GM12878 (cell line): ENCODE data around the gene PADI2. TPM values are rescaled to one million over a fixed set of nuclear protein-coding genes. Genes with fewer than 3 reads are reported as not detected.
A peak's percentile ranks its signal among the peaks of the same experiment; 100 is the strongest.
"Not testable (repeated sequence)": the region's sequence is repeated elsewhere in the genome, so short reads cannot be mapped to it uniquely, and the experiment has no call there.

Experiments
- ATAC-seq: fragments of 200-7000 bp; cut with Tn5 transposase; 3 replicates; pipeline ENCODE4 v1.9.1; 2020; ENCODE audit warnings: mild to moderate bottlenecking, moderate library complexity
- BruUV-seq: library from RNA; stranded (reverse); fragments of 400-500 nt; replicated peaks from 2 replicates; lab custom pipeline; 2021; lab: Mats Ljungman, UMichigan
- CTCF ChIA-PET: fragments of 300-600 bp; sonication (Branson Sonifier 250); formaldehyde crosslinking; extraction: SDS; loops from one replicate; lab custom pipeline; 2021; ENCODE audit warnings: inconsistent platforms; lab: Yijun Ruan, JAX
- POLR2A ChIA-PET: fragments of 350-600 bp; formaldehyde crosslinking; extraction: SDS; loops from one replicate; lab custom pipeline; 2021; ENCODE audit warnings: inconsistent platforms; lab: Charles Lee
- RAD21 ChIA-PET: fragments of 300-600 bp; sonication (Branson Sonifier 250); formaldehyde crosslinking; loops from one replicate; lab custom pipeline; 2023; ENCODE audit warnings: antibody characterized with exemption; ENCODE audit not compliant: unreplicated experiment; lab: Charles Lee
- SMC1A ChIA-PET: fragments of 300-600 bp; sonication (Branson Sonifier 250); formaldehyde crosslinking; loops from one replicate; lab custom pipeline; 2023; ENCODE audit not compliant: unreplicated experiment, uncharacterized antibody; lab: Charles Lee
- DNase-seq: peaks from one replicate; pipeline ENCODE4 v3.0.0-alpha.2; 2011; ENCODE audit warnings: low read depth, low spot score
- FAIRE-seq: peaks from 3 replicates; lab custom pipeline; 2011; peaks lifted over from hg19 to GRCh38; lab: Jason Lieb, UNC
- H2AFZ ChIP-seq: 2 replicates; pipeline ENCODE4 v1.6.0; 2011; ENCODE audit warnings: low read depth, low read length, control low read depth; ENCODE audit not compliant: control insufficient read depth
- H3K27ac ChIP-seq: 2 replicates; pipeline ENCODE4 v1.5.1; 2011; ENCODE audit warnings: control low read depth; ENCODE audit not compliant: control insufficient read depth, insufficient read depth
- H3K27me3 ChIP-seq, 2 experiments: replicated peaks in 1 of 2; 2 replicates each; pipeline versions ENCODE4 v1.6.0 to v1.6.1; 2011; ENCODE audit warnings: low read length in 1 of 2; ENCODE audit not compliant: control insufficient read depth in 2 of 2, insufficient read depth in 2 of 2
- H3K36me3 ChIP-seq, 2 experiments: 2 replicates each; pipeline ENCODE4 v1.5.1; 2011; ENCODE audit warnings: low read length in 1 of 2; ENCODE audit not compliant: control insufficient read depth in 2 of 2, insufficient read depth in 2 of 2
- H3K4me1 ChIP-seq: 2 replicates; pipeline ENCODE4 v1.6.1; 2011; ENCODE audit warnings: mild to moderate bottlenecking, low read length, moderate library complexity, mixed read lengths; ENCODE audit not compliant: control insufficient read depth, insufficient read depth
- H3K4me2 ChIP-seq: 2 replicates; pipeline ENCODE4 v1.6.0; 2011; ENCODE audit warnings: control low read depth; ENCODE audit not compliant: control insufficient read depth, insufficient read depth
- H3K4me3 ChIP-seq: fragments of 200-600 bp; sonication (generic); 2 replicates; pipeline ENCODE4 v1.5.1; 2016
- H3K79me2 ChIP-seq: 2 replicates; pipeline ENCODE4 v1.6.0; 2011; ENCODE audit warnings: low read length; ENCODE audit not compliant: control insufficient read depth, insufficient read depth
- H3K9ac ChIP-seq: 2 replicates; pipeline ENCODE4 v1.8.0; 2011; ENCODE audit warnings: low read length, control low read depth, mixed read lengths; ENCODE audit not compliant: control insufficient read depth, insufficient read depth
- H3K9me3 ChIP-seq: replicated peaks from 3 replicates; pipeline ENCODE4 v1.5.1; 2011; ENCODE audit warnings: mild to moderate bottlenecking, low read length; ENCODE audit not compliant: control insufficient read depth, insufficient read depth
- H4K20me1 ChIP-seq: 2 replicates; pipeline ENCODE4 v1.6.0; 2011; ENCODE audit not compliant: control insufficient read depth, insufficient read depth
- ETV6 ChIP-seq, 2 experiments: fragments of 450-650 bp in 1 of 2; IDR thresholded peaks in 1 of 2; conservative IDR thresholded peaks in 1 of 2; 2 replicates each; pipeline ENCODE4 v1.6.1; 2014; ENCODE audit warnings: antibody characterized with exemption in 1 of 2, borderline replicate concordance in 1 of 2, low read depth in 1 of 2, mild to moderate bottlenecking in 1 of 2, moderate library complexity in 1 of 2
- IKZF2 ChIP-seq, 2 experiments: fragments of 450-650 bp; IDR thresholded peaks; 2 replicates each; pipeline ENCODE4 v1.6.1; 2017; ENCODE audit warnings: mild to moderate bottlenecking in 2 of 2, moderate library complexity in 2 of 2
- MEF2B ChIP-seq: fragments of 450-650 bp; IDR thresholded peaks from 2 replicates; pipeline ENCODE4 v1.6.1; 2018; ENCODE audit warnings: mild to moderate bottlenecking, moderate library complexity; ENCODE audit not compliant: partially characterized antibody, poor library complexity, severe bottlenecking
- RAD21 ChIP-seq: IDR thresholded peaks from 2 replicates; pipeline ENCODE4 v1.6.1; 2011; ENCODE audit warnings: mild to moderate bottlenecking, low read depth, low read length, moderate library complexity; ENCODE audit not compliant: insufficient read depth
- YBX1 ChIP-seq: fragments of 450-650 bp; IDR thresholded peaks from 2 replicates; pipeline ENCODE4 v1.6.1; 2016; ENCODE audit warnings: antibody characterized with exemption
- WGBS: methylation state at CpG from one replicate; pipeline ENCODE4 v1.1.6; 2016; ENCODE audit warnings: low lambda C conversion rate; ENCODE audit not compliant: insufficient replicate concordance, insufficient coverage; ENCODE audit errors: missing lambda C conversion rate; 5-methylcytosine and 5-hydroxymethylcytosine counted together
- in situ Hi-C: fragments of 300-500 bp; cut with MboI; formaldehyde crosslinking; loops from 9 replicates; pipeline ENCODE4 v1.14.3; 2018; ENCODE audit warnings: mixed read lengths
- intact Hi-C: fragments of 100-400 bp; cut with micrococcal nuclease; formaldehyde crosslinking; loops from one replicate; pipeline ENCODE4 v1.14.2; 2022; ENCODE audit not compliant: unreplicated experiment
- polyA plus RNA-seq, 11 experiments: library from polyadenylated mRNA; depleted of rRNA in 4 of 11; unstranded in 6 of 11; stranded (reverse) in 5 of 11; fragments of >200 nt; fragmentation: Nextera tagmentation in 4 of 11; fragmentation: Illumina TruSeq in 1 of 11; extraction: Ambion mirVana in 4 of 11; extraction: Trizol in 1 of 11; gene quantifications; 1 replicate in 1 of 11; 2 replicates in 10 of 11; pipeline versions ENCODE4 v1.2.1 to v1.2.3, GENCODE V29; 2011 to 2016; ENCODE audit warnings: inconsistent platforms in 2 of 11, missing spikeins in 2 of 11, low read depth in 1 of 11
- total RNA-seq, 4 experiments: library from RNA; depleted of rRNA in 3 of 4; stranded (reverse); fragments of >200 nt in 3 of 4; fragmentation: Illumina TruSeq in 1 of 4; extraction: Trizol in 1 of 4; gene quantifications; 2 replicates each; pipeline versions ENCODE4 v1.2.1 to v1.2.3, GENCODE V29; 2013 to 2021
- TF ChIP-seq, protein P1 (sequence below): fragments of 450-650 bp; IDR thresholded peaks from 2 replicates; pipeline ENCODE4 v1.6.1; 2018; ENCODE audit warnings: mild to moderate bottlenecking, low read depth, moderate library complexity; ENCODE audit not compliant: partially characterized antibody
- TF ChIP-seq, protein P2 (sequence below): fragments of 450-650 bp; IDR thresholded peaks from 2 replicates; pipeline ENCODE4 v1.6.1; 2014; ENCODE audit warnings: mild to moderate bottlenecking

The PADI2 gene
- total and polyA plus RNA-seq, 10 of the 15 experiments (the other 5 are each of a cell fraction or from before 2014, with no cell fraction given): 0.05 to 3.0 (median 0.10) TPM; not detected in 1

DNA sequence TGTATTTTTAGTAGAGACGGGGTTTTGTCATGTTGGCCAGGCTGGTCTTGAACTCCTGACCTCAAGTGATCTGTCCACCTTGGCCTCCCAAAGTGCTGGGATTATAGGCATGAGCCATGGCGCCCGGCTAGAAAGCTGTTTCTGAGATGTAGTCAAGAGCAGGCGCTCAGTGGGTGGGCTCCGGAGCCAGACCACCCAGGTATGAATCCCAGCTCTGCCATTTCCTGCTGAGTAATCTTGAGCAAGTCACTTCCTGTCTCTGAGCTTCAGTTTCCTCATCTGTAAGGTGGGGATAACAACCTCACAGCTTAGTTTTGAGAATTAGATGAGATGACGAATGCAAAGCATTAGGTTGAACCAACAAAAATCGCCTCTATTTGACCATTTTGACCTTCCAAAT lies 56.5 kb downstream of the PADI2 start:
- ChIA-PET CTCF (interaction anchor here (0.7 to 10.7 kb wide), 10 partner anchors 12 to 212 kb away, joined by 3 to 171 read pairs (median 6); partner anchors contain the start of gene PADI2), POLR2A (interaction anchor here (0.6 to 1.4 kb wide), 2 partner anchors 59 to 172 kb away, joined by 3 read pairs; no protein-coding TSS in a partner anchor), RAD21 (interaction anchor here (1.3 to 4.8 kb wide), 4 partner anchors 13 to 174 kb away, joined by 3 to 53 read pairs (median 6); partner anchors contain the start of gene PADI2), SMC1A (interaction anchor here (1.0 to 4.8 kb wide), 6 partner anchors 18 to 274 kb away, joined by 3 to 93 read pairs (median 8); partner anchors contain the start of gene PADI2)
- intact Hi-C loops, ATAC-seq, H2AFZ ChIP-seq, BruUV-seq, H3K9ac ChIP-seq, H4K20me1 ChIP-seq, H3K27me3 ChIP-seq, DNase-seq, H3K4me3 ChIP-seq, H3K36me3 ChIP-seq, H3K4me1 ChIP-seq, H3K27ac ChIP-seq, H3K4me2 ChIP-seq, FAIRE-seq: not testable (repeated sequence)
- in situ Hi-C loops: loop anchor here (5.0 kb wide), 2 partner anchors 55 to 175 kb away; partner anchors contain the start of gene PADI2
- TF ChIP-seq ETV6 (conservative IDR thresholded peaks at IDR 0.05 in 1 of 2, IDR thresholded peaks at IDR 0.05 in 1 of 2; ENCODE audit: borderline replicate concordance in 1 of 2, low read depth in 1 of 2): peak in 1 of 2 experiments; percentile 17; a peak in 1 of 4 replicates
- TF ChIP-seq, all 136 proteins: peak for 1; not testable (repeated sequence) for 135
- not testable (repeated sequence) for H3K79me2 ChIP-seq, H3K9me3 ChIP-seq
- WGBS: 20% methylated on average over 6 of the region's 7 CpGs

DNA sequence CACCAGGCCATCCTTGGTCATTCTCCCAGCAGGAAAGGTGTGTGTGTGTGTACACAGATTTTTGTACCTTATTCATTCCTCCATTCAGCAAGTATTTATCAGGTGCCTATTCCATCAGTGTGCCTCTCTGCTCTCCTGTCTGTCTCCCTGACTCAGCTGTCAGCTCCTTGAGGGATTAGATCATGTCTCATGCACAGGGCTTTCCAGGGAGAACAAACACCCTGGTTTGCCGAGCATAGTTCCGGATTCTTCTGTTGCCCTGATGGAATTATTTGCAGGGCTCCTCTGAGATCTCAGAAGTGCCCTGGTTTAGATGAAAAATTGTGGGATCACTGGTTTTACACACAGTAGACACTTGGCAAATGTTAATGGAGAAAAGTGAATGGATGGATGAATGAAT lies 57.4 kb downstream of the PADI2 start:
- ATAC-seq (no peak), FAIRE-seq (no peak)
- Histone ChIP-seq H3K4me3 (no peak overlapping the region), H3K9me3 (peaks cover 2% of the 10 kb centered on the region; the same call in 2 of the 3 replicates), H3K4me2 (no peak overlapping the region), H3K79me2 (no peaks in the 10 kb centered on the region), H4K20me1 (no peaks in the 10 kb centered on the region), H3K9ac (no peak overlapping the region), H3K27me3 (no peaks in the 10 kb centered on the region), H3K4me1 (peaks cover 6% of the 10 kb centered on the region; the same call in 1 of the 2 replicates)
- no TSS peak for BruUV-seq
- ChIA-PET SMC1A (interaction anchor here (1.0 to 4.8 kb wide), 8 partner anchors 13 to 275 kb away, joined by 3 to 93 read pairs (median 6); partner anchors contain the start of gene PADI2), CTCF (interaction anchor here (0.6 to 10.7 kb wide), 10 partner anchors 13 to 474 kb away, joined by 3 to 171 read pairs (median 8); partner anchors contain the start of gene PADI2)
- 19% methylated on average over 2 of the region's 2 CpGs for WGBS
- intact Hi-C loops: no loop called here
- in situ Hi-C loops: loop anchor here (5.0 kb wide), 2 partner anchors 55 to 175 kb away; partner anchors contain the start of gene PADI2
- TF ChIP-seq RAD21 (no peak), ETV6 (conservative IDR thresholded peaks at IDR 0.05 in 1 of 2, IDR thresholded peaks at IDR 0.05 in 1 of 2; ENCODE audit: borderline replicate concordance in 1 of 2, low read depth in 1 of 2) (no peak), IKZF2 (IDR thresholded peaks at IDR 0.05) (no peak), YBX1 (no peak), MEF2B (no peak)
- TF ChIP-seq, protein P1, sequence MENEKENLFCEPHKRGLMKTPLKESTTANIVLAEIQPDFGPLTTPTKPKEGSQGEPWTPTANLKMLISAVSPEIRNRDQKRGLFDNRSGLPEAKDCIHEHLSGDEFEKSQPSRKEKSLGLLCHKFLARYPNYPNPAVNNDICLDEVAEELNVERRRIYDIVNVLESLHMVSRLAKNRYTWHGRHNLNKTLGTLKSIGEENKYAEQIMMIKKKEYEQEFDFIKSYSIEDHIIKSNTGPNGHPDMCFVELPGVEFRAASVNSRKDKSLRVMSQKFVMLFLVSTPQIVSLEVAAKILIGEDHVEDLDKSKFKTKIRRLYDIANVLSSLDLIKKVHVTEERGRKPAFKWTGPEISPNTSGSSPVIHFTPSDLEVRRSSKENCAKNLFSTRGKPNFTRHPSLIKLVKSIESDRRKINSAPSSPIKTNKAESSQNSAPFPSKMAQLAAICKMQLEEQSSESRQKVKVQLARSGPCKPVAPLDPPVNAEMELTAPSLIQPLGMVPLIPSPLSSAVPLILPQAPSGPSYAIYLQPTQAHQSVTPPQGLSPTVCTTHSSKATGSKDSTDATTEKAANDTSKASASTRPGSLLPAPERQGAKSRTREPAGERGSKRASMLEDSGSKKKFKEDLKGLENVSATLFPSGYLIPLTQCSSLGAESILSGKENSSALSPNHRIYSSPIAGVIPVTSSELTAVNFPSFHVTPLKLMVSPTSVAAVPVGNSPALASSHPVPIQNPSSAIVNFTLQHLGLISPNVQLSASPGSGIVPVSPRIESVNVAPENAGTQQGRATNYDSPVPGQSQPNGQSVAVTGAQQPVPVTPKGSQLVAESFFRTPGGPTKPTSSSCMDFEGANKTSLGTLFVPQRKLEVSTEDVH: no peak
- TF ChIP-seq, protein P2, sequence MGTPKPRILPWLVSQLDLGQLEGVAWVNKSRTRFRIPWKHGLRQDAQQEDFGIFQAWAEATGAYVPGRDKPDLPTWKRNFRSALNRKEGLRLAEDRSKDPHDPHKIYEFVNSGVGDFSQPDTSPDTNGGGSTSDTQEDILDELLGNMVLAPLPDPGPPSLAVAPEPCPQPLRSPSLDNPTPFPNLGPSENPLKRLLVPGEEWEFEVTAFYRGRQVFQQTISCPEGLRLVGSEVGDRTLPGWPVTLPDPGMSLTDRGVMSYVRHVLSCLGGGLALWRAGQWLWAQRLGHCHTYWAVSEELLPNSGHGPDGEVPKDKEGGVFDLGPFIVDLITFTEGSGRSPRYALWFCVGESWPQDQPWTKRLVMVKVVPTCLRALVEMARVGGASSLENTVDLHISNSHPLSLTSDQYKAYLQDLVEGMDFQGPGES: no peak
- TF ChIP-seq, all 136 proteins: peak for 0
- no peak overlapping the region for H2AFZ ChIP-seq
- no peaks in the 10 kb centered on the region for H3K36me3 ChIP-seq
- no peak overlapping the region for H3K27ac ChIP-seq
- POLR2A ChIA-PET: interaction anchor here (1.3 kb wide), 1 partner anchor 60 kb away, joined by 3 read pairs; no protein-coding TSS in a partner anchor
- no peak for DNase-seq
- RAD21 ChIA-PET: interaction anchor here (0.6 to 4.8 kb wide), 5 partner anchors 13 to 301 kb away, joined by 3 to 53 read pairs (median 4); partner anchors contain the start of gene PADI2
